ENCODE results near the gene ARHGEF17. TPM values are rescaled to one million over a fixed set of nuclear protein-coding genes. Genes with fewer than 3 reads are reported as not detected.

ARHGEF17 gene
- total and polyA plus RNA-seq, 2 of the 13 experiments (the other 11 are each of a cell fraction or from before 2014, with no cell fraction given): 10.7 to 28.8 TPM

DNA sequence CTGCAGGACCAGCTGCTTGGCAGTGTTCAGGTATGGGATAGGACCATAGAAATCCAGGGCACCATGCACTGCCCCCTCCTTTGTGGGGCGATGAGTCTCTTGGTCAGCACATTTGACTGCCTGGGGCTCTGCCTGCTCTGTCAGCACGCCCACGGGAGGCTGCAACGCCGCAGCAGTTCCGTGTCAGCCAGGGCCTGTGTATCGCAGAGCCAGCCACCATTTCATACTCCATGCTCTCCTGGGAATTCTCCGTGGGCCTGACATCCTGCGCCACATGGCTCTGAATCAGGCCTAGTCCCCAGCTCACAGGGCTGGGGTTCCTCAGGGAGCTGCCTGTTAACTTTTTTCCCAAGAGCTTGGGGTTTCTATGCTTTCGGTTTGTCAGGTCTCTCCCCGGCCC lies 51.3 kb downstream of the ARHGEF17 start (continued):
- TF ChIP-seq, protein P1, sequence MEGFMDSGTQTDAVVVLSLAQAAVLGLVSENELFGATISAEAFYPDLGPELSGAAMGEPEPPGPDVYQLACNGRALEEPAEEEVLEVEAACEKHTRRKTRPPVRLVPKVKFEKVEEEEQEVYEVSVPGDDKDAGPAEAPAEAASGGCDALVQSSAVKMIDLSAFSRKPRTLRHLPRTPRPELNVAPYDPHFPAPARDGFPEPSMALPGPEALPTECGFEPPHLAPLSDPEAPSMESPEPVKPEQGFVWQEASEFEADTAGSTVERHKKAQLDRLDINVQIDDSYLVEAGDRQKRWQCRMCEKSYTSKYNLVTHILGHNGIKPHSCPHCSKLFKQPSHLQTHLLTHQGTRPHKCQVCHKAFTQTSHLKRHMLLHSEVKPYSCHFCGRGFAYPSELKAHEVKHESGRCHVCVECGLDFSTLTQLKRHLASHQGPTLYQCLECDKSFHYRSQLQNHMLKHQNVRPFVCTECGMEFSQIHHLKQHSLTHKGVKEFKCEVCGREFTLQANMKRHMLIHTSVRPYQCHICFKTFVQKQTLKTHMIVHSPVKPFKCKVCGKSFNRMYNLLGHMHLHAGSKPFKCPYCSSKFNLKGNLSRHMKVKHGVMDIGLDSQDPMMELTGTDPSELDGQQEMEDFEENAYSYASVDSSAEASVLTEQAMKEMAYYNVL (CRISPR knock-in tag; IDR thresholded peaks at IDR 0.05; ENCODE audit: borderline replicate concordance): no peak
- no peak for TF ChIP-seq PAF1 (CRISPR knock-in tag; IDR thresholded peaks at IDR 0.05)
- TF ChIP-seq HOXA9 (CRISPR knock-in tag; IDR thresholded peaks at IDR 0.05; ENCODE audit: borderline replicate concordance): no peak
- TF ChIP-seq, protein P2, sequence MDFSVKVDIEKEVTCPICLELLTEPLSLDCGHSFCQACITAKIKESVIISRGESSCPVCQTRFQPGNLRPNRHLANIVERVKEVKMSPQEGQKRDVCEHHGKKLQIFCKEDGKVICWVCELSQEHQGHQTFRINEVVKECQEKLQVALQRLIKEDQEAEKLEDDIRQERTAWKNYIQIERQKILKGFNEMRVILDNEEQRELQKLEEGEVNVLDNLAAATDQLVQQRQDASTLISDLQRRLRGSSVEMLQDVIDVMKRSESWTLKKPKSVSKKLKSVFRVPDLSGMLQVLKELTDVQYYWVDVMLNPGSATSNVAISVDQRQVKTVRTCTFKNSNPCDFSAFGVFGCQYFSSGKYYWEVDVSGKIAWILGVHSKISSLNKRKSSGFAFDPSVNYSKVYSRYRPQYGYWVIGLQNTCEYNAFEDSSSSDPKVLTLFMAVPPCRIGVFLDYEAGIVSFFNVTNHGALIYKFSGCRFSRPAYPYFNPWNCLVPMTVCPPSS (IDR thresholded peaks at IDR 0.05): no peak
- TF ChIP-seq, protein P3, sequence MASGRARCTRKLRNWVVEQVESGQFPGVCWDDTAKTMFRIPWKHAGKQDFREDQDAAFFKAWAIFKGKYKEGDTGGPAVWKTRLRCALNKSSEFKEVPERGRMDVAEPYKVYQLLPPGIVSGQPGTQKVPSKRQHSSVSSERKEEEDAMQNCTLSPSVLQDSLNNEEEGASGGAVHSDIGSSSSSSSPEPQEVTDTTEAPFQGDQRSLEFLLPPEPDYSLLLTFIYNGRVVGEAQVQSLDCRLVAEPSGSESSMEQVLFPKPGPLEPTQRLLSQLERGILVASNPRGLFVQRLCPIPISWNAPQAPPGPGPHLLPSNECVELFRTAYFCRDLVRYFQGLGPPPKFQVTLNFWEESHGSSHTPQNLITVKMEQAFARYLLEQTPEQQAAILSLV (CRISPR knock-in tag; IDR thresholded peaks at IDR 0.05; ENCODE audit: borderline replicate concordance): no peak
- TF ChIP-seq, protein P4, sequence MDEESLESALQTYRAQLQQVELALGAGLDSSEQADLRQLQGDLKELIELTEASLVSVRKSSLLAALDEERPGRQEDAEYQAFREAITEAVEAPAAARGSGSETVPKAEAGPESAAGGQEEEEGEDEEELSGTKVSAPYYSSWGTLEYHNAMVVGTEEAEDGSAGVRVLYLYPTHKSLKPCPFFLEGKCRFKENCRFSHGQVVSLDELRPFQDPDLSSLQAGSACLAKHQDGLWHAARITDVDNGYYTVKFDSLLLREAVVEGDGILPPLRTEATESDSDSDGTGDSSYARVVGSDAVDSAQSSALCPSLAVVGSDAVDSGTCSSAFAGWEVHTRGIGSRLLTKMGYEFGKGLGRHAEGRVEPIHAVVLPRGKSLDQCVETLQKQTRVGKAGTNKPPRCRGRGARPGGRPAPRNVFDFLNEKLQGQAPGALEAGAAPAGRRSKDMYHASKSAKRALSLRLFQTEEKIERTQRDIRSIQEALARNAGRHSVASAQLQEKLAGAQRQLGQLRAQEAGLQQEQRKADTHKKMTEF (CRISPR knock-in tag; IDR thresholded peaks at IDR 0.05): no peak
- no peak for TF ChIP-seq CC2D1A (CRISPR knock-in tag; IDR thresholded peaks at IDR 0.05)

Data from HepG2 (cell line).